Suprapubic skin (tissue), 4 donors: ENCODE data around the gene FAM20B. TPM values are rescaled to one million over a fixed set of nuclear protein-coding genes. Genes with fewer than 3 reads are reported as not detected.

Experiments
- DNase-seq, 2 donors: peaks; one replicate each; pipeline ENCODE4 v3.0.0-alpha.2; 2019; ENCODE audit warnings: low spot score in 2 of 2
- H3K27ac ChIP-seq: fragments of 200-600 bp; sonication (generic); one replicate; pipeline ENCODE4 v1.5.1; 2019
- H3K27me3 ChIP-seq: fragments of 200-600 bp; sonication (generic); one replicate; pipeline ENCODE4 v1.5.1; 2019
- H3K36me3 ChIP-seq: fragments of 200-600 bp; sonication (generic); one replicate; pipeline ENCODE4 v1.5.1; 2019
- H3K4me1 ChIP-seq: fragments of 200-600 bp; sonication (generic); one replicate; pipeline ENCODE4 v1.5.1; 2019
- H3K4me3 ChIP-seq: fragments of 200-600 bp; sonication (generic); one replicate; pipeline ENCODE4 v1.5.1; 2019; ENCODE audit warnings: mild to moderate bottlenecking
- H3K9me3 ChIP-seq: fragments of 200-600 bp; sonication (generic); one replicate; pipeline ENCODE4 v1.5.1; 2019
- EP300 ChIP-seq: sonication (generic); formaldehyde crosslinking; IDR thresholded peaks from one replicate; pipeline ENCODE4 v1.6.1; 2017; ENCODE audit warnings: antibody characterized with exemption
- POLR2A ChIP-seq, 2 donors: fragments of 450-650 bp; IDR thresholded peaks; one replicate each; pipeline ENCODE4 v1.6.1; 2017; ENCODE audit warnings: antibody characterized with exemption in 2 of 2, mild to moderate bottlenecking in 2 of 2, moderate library complexity in 2 of 2
- POLR2AphosphoS5 ChIP-seq, 3 donors: sonication (generic); formaldehyde crosslinking; IDR thresholded peaks; one replicate each; pipeline ENCODE4 v1.6.1; 2017; ENCODE audit warnings: antibody characterized with exemption in 3 of 3
- WGBS: methylation state at CpG from one replicate; pipeline ENCODE4 v1.1.5; 2018; 5-methylcytosine and 5-hydroxymethylcytosine counted together
- total RNA-seq, 4 donors: library from RNA; depleted of rRNA; stranded (reverse); fragments of >200 nt; gene quantifications; one replicate each; pipeline ENCODE4 v1.1.0, GENCODE V29; 2016
- TF ChIP-seq, protein P1 (sequence below), 2 donors: fragments of 200-600 bp in 1 of 2; fragments of 450-650 bp in 1 of 2; sonication (generic) in 1 of 2; IDR thresholded peaks; one replicate each; pipeline ENCODE4 v1.5.1; 2016 to 2019; ENCODE audit warnings: antibody characterized with exemption in 2 of 2, mild to moderate bottlenecking in 1 of 2, moderate library complexity in 1 of 2

The FAM20B gene
- total RNA-seq, 4 donors from 2014 or later, result 18.1 to 30.6 (median 21.7) TPM

DNA sequence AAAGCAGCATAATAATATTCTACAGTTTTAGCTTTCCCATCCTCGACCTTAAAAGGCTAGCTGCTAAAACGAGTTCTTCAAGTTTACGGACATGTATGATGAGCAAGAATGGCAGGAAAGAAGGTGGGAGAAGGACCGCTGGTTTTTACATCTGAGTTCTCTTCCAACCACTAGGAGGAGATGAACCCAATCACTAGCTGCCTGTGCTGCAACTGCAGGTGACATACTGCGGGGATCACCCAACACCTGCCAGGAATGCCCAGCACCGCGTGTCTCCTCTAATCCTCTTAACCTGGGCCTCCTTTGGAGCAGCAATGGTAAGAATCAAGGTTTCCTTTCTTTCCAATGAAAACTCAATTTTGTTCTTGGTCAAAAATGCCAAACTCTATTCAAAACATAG lies 79.7 kb downstream of the FAM20B start:
- Histone ChIP-seq H3K27ac (no peak overlapping the region), H3K9me3 (no peaks in the 10 kb centered on the region), H3K4me1 (no peaks in the 10 kb centered on the region), H3K4me3 (no peak overlapping the region), H3K27me3 (no peaks in the 10 kb centered on the region), H3K36me3 (peaks cover 35% of the 10 kb centered on the region)
- DNase-seq, result no peak
- TF ChIP-seq POLR2AphosphoS5 (IDR thresholded peaks at IDR 0.05) (no peak), POLR2A (IDR thresholded peaks at IDR 0.05) (no peak), EP300 (no peak)
- TF ChIP-seq, protein P1, sequence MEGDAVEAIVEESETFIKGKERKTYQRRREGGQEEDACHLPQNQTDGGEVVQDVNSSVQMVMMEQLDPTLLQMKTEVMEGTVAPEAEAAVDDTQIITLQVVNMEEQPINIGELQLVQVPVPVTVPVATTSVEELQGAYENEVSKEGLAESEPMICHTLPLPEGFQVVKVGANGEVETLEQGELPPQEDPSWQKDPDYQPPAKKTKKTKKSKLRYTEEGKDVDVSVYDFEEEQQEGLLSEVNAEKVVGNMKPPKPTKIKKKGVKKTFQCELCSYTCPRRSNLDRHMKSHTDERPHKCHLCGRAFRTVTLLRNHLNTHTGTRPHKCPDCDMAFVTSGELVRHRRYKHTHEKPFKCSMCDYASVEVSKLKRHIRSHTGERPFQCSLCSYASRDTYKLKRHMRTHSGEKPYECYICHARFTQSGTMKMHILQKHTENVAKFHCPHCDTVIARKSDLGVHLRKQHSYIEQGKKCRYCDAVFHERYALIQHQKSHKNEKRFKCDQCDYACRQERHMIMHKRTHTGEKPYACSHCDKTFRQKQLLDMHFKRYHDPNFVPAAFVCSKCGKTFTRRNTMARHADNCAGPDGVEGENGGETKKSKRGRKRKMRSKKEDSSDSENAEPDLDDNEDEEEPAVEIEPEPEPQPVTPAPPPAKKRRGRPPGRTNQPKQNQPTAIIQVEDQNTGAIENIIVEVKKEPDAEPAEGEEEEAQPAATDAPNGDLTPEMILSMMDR (IDR thresholded peaks at IDR 0.05), result peak; percentile 2 to 41
- WGBS, result 51% methylated on average over 7 of the region's 7 CpGs

GRCh38 chr1:179107706-179108629 lies 82.3 kb downstream of the FAM20B start:
- no peak for DNase-seq
- Histone ChIP-seq H3K27me3 (no peaks in the 10 kb centered on the region), H3K9me3 (no peaks in the 10 kb centered on the region), H3K36me3 (peaks cover 51% of the 10 kb centered on the region), H3K27ac (no peak overlapping the region), H3K4me3 (no peak overlapping the region), H3K4me1 (no peaks in the 10 kb centered on the region)
- TF ChIP-seq POLR2A (IDR thresholded peaks at IDR 0.05) (no peak), POLR2AphosphoS5 (IDR thresholded peaks at IDR 0.05) (no peak), EP300 (no peak)
- TF ChIP-seq, protein P1 (IDR thresholded peaks at IDR 0.05), result no peak
- 77% methylated on average over 12 of the region's 15 CpGs for WGBS

GRCh38 chr1:179108644-179109043 lies 83.0 kb downstream of the FAM20B start:
- no peak for DNase-seq
- TF ChIP-seq EP300, result no peak
- TF ChIP-seq, protein P1 (IDR thresholded peaks at IDR 0.05), result no peak
- no peak for TF ChIP-seq POLR2AphosphoS5 (IDR thresholded peaks at IDR 0.05)
- no peak for TF ChIP-seq POLR2A (IDR thresholded peaks at IDR 0.05)
- Histone ChIP-seq H3K27ac (no peak overlapping the region), H3K36me3 (peaks cover 56% of the 10 kb centered on the region), H3K9me3 (no peaks in the 10 kb centered on the region), H3K4me3 (no peak overlapping the region), H3K4me1 (no peaks in the 10 kb centered on the region), H3K27me3 (no peaks in the 10 kb centered on the region)
- 100% methylated on average over 1 of the region's 2 CpGs for WGBS

DNA sequence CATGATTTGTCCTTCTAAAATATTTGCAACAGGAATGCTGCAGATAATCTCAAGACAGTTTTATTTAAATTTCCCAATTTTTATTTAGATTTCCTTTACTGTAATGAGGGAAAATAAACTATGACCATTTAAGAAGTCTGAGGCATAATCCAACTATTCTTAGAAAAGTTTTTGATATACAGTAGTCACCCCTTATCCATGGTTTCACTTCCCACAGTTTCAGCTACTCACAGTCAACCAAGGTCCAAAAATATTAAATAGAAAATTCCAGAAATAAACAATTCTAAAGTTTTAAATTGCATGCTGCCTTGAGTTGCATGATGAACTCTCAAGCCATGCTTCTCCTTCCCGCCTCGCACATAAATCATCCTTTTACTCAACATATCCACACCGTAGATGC lies 89.5 kb downstream of the FAM20B start:
- Histone ChIP-seq H3K27me3 (no peaks in the 10 kb centered on the region), H3K27ac (no peak overlapping the region), H3K4me1 (no peaks in the 10 kb centered on the region), H3K4me3 (no peak overlapping the region), H3K9me3 (no peaks in the 10 kb centered on the region), H3K36me3 (peaks cover 59% of the 10 kb centered on the region)
- DNase-seq, result no peak
- TF ChIP-seq, protein P1 (IDR thresholded peaks at IDR 0.05), result no peak
- TF ChIP-seq EP300, result no peak
- 89% methylated on average over 3 of the region's 3 CpGs for WGBS

- Histone ChIP-seq H3K9me3 (no peaks in the 10 kb centered on the region), H3K27me3 (no peaks in the 10 kb centered on the region), H3K36me3 (peaks cover 57% of the 10 kb centered on the region), H3K27ac (no peak overlapping the region), H3K4me1 (peaks cover 4% of the 10 kb centered on the region), H3K4me3 (no peak overlapping the region)
- DNase-seq, result no peak
- TF ChIP-seq, protein P1 (IDR thresholded peaks at IDR 0.05), result no peak
- TF ChIP-seq POLR2AphosphoS5 (IDR thresholded peaks at IDR 0.05), result no peak
- no peak for TF ChIP-seq POLR2A (IDR thresholded peaks at IDR 0.05)
- no peak for TF ChIP-seq EP300
These were observed 93.8 kb downstream of the FAM20B start for GRCh38 chr1:179119513-179119912.
